Ureter (tissue), 1 donor: Measurements from ENCODE around the gene DLG2. TPM values are rescaled to one million over a fixed set of nuclear protein-coding genes. Genes with fewer than 3 reads are reported as not detected.

ENCODE experiments used
- DNase-seq: peaks from one replicate; pipeline ENCODE4 v3.0.0-alpha.2; 2020; ENCODE audit warnings: low spot score
- total RNA-seq: library from RNA; stranded (reverse); gene quantifications from one replicate; pipeline ENCODE4 v1.2.4, GENCODE V29; 2023
- donor health status: DM: yes; HTN: yes; CAD: no.

Gene DLG2
- total RNA-seq, 1 donor from 2014 or later = 19.5 TPM

DNA sequence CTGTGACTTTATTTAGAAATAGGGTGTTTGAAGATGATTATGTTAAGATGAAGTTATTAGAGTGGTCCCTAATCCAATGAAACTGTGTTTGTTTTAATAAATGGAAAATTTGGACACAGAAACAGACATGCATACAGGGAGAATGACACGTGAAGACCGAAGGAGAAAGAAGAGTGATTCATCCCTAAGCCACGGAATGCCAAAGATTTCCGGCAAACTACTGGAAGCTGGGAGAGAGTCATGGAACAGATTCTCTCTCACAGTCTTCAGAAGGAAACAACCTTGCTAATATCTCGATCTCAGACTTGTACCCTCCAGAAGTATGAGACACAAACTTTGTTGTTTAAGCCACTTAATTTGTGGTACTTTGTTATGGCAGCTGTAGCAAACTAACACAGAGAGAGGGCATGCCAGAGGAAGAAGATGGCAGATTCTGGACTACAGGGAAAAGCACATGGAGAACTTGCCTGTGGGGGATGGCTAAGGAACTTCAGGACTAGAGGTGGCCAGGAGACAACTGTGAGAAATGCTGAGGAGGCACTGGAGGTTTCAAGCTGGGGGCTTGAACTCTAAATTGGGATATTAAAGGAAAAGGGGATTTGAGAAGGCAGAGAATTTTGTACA, 1607.5 kb downstream of the DLG2 start:
- no peak for DNase-seq

DNA sequence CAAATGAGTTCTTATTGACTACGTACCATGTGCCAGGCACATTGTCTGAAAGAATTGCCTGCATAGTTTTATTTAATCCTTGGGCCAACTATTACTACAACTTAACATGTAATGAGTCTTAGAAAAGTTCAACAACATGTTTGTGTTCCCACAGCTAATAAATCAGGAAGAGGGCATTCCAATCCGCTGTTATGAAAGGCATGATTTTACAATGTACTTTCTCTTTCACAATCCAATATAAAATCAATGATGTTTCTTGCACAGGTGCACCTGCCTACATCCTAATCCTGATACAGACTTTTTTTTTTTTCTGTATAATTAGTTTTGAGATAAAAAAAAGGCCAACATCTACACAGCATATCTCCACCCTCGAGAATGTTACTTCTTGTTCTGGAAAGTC, 1612.6 kb downstream of the DLG2 start:
- no peak for DNase-seq

DNA sequence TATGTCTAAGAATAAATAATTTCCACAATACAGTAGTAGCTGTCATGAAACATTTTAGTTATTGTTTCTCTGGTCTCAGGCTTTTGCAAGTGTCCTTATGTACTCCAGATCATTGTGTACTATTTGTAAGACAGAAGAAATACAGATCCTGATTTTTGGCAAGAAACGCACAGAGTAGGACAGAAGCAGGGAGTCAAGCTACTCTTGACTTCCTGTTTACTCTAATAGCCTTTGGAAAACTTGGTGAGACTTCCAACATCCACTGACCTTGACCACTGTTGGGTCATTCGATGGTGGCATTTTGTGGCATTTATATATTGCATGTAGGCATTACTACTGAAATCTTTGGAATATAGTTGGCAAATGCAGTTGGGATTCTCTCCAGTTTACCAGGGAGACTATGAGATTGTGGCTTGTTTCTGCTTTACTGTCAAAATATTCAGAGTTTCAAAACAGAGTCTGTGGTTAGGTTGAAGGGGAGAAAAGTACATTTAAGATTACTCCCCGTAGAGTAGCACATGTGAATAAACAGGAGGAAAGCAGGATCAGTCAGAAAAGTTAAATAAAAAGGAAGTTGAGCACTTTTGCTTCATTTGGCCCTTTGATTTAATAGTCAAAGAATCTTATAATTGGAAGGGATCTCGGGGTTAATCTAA, 1614.8 kb downstream of the DLG2 start:
- no peak for DNase-seq

DNA sequence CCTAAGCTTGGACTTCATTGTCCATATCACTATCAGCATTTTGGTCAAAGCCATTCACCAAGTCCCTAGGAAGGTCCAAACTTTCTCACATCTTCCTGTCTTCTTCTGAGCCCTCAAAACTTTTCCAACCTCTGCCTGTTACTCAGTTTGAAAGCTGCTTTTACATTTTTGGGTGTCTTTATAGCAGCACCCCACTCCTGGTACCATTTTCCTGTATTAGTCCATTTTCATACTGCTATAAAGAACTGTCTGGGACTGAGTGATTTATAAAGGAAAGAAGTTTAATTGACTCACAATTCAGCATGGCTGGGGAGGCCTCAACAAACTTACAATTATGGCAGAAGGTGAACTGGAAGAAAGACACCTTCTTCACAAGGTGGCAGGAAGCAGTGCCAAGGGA, 1624.0 kb downstream of the DLG2 start:
- no peak for DNase-seq

DNA sequence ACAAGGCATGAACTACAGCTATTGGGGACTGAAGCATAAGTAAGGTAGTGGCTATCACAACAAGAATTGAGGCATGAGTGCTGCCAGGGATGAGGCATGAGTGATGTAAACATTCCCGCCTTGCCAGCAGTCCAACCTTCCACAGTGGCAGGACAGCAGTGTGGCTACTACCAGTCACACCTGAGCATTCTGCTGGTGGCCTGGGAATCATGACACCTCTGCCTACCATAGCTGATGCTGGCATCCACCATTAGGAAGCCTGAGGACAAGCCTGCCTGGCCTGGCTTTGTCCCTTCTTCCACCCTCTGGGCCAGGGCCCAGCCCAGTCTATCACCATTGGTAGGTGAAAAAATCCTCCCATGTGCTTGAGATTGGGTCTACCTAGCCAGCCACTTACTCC, 1628.2 kb downstream of the DLG2 start:
- DNase-seq = no peak

DNA sequence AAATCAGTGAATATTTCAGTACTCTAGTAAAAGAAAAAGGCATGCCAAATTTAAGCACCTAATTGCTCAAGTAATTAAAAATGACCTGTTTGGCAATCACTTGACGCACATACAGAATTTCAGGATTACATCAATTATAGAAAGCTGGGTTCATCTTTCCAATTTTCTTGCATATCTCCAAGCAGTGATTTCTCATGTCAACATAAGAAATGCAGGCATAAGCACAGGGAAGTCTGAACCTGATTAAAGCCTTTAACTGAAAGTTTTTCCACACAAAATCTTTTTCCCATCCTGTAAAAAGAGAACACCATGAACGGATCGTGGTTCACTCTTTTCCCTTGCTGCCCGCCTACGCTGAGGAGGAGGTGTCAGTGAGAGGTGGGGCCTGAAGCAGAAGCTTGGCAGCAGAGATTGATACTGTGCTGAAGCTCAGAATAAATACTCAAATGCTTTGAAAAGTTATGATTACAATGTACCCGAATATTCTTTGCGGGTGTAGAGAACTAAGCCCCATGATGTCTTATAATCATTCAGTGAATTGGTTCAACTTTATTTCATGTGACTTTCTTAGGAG, 1636.9 kb downstream of the DLG2 start:
- DNase-seq = no peak

DNA sequence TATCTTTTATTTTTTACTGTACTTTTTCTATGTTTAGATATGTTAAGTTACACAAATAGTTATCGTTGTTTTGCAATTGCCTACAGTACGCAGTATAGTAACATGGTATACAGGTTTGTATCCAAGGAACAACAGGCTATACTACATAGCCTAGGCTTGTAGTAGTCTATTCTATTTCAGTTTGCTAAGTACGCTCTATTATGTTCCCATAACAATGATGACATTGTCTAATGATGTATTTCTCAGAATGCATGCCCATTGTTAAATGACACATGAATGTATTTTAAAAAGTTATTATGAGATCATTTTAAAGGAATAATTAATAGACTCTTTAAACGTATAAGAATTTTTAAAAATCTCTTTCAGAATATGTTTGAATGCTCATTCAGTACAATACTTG, 1644.3 kb downstream of the DLG2 start:
- no peak for DNase-seq

DNA sequence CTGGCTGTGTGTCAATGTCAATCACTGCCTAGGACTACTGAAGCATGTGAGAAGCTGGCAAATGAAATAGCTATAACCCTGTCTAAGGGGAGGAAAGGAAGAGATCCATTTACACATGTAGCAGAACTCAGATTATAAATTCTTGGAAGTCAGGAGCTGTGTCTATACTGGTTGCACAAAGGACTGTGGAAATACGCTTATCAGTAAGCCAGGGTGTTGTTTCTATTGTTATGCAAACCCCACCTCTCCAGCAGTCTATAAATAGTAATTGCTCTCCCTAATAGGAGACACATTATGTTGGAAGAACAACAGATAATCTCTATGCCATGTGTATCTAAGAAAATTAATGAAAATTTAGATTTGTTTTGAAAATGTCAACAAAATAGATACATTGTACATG, 1647.6 kb downstream of the DLG2 start:
- no peak for DNase-seq

DNA sequence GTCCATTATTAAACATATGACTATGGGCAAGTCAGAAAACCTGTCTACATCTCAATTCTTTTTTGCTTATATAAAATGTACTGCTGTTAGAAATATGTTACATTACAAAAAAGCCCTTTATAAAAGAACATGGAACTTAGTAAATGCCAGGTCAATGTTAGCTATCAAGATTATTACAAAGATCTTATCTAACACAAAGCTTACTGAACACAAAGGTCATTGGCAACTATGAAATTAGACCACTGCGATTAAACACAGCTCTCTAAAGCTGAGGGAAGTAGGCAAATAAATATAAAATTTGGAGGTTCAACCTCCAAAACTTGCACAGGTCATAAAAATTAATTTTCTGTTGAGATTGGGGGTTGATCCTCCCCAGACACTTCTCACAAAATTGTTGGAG, 1648.2 kb downstream of the DLG2 start:
- no peak for DNase-seq

DNA sequence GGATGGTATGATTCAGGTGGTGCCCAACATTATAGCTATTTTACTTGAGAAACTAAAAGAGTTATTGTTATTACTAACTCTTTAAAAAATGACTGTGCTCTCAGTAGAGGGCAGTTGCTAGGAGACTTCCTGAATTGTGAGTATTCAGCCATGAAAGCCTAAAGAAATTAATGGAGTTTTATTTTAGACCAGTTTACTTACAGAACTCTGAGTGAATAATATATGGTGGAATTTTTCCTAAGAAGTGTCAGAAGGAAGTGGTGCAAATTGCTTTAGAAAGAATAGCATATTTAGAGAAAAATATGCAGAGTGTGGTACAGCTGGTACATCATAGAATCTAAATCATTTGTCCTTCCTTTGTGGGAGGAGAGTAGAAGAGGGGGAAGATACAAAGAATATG, 1651.1 kb downstream of the DLG2 start:
- no peak for DNase-seq

DNA sequence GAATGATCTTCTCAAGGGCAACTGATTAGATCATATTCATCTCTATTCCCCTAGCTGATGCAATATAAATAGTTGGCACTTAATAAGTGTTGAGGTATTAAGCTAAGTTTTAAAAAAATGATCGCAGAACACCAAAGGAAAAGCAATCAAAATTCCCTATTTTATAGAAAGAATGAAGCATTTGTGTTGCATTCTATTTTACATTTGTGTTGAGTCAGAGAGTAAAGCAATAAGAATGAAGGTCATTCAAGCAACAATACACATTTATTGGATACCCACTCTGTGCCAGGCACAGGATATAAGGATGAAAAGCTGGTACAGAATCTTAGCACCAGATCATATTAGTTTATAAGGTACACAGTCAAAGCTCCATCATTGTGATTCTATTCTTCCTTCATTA, 1654.6 kb downstream of the DLG2 start:
- no peak for DNase-seq

DNA sequence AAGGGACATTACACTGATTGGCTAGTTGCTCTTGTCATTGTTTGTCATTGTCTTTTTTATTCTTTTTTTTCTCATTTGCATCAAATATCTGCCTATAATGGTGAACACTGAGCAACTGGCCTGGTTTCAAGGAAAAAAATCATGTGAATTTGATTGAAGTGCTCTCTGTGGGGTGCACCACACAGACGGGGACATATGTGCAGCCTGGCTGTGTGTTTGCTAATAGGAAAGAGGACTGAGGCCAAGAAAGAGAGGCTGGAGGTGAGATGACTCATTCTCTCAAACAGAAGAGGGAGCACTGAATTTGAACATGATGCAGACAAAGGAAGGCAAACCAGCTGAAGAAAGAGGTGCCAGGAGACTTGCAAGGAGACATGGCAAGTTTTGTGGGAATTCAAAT, 1656.1 kb downstream of the DLG2 start:
- no peak for DNase-seq

DNA sequence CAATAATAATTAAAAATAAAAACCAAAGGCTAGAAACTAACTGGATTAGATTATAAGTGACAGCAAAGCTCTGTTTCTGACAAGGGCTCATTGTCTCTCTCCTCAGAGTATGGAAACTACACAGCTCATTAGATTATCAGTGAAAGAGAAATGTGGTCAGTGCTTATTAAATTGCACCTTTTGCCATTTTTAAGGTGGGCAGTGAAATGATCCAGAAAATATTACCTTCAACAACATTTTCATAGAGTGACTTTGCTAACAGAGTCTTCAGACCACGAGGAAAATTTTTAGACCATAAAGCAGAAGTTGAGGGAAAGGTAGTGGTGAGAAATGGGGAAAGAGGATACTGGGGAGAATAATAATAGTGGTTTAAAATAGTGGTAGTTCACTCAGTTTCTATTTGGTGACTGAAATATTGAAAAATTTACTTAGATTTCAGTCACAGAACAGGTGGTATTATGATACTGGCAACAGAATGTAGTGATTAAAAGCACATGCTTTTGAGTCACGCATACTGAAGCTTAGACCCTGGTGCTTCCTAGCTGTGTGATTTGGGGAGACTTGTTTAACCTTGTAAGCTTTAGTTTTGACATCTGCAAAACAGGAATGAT, 1657.0 kb downstream of the DLG2 start:
- DNase-seq = no peak

DNA sequence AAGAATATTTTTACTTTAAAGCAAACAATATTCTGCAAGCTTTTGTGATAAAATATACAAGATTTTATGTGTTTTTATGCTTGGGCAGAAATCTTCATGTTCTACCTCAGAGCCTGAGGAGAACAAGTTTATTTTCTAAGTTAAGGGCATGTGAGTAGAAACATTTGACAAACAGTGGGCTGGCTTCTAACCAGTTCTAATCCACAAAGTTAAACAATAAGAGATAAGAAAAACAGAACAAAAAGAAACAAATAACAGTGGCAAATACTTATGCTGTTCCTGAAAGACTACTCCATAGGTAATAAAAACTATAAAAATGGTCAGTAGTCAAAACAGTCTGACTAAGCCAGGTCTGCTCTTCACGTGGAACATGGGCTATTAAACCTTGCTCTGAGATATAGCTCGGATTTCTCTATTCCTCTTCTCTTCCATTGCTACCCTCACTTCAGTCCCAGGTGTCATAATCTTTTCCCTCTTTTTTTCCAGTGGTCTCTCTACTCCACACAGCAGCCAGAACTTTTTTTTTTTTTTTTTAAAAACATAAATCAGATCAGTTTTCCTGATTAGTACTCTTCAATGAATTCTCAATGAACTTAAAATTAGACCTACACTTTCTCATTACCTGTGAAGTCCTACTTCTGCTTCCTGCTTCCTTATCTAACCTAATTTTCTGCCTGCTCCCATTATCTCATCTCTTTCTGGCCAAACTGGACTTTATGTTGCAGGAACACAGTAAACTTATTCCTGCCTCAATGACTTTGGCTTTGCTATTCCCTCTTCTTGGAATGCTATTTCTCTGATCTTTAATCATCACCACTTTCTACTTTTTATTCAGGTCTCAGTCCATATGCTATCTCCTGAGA, 1669.9 kb downstream of the DLG2 start:
- no peak for DNase-seq

DNA sequence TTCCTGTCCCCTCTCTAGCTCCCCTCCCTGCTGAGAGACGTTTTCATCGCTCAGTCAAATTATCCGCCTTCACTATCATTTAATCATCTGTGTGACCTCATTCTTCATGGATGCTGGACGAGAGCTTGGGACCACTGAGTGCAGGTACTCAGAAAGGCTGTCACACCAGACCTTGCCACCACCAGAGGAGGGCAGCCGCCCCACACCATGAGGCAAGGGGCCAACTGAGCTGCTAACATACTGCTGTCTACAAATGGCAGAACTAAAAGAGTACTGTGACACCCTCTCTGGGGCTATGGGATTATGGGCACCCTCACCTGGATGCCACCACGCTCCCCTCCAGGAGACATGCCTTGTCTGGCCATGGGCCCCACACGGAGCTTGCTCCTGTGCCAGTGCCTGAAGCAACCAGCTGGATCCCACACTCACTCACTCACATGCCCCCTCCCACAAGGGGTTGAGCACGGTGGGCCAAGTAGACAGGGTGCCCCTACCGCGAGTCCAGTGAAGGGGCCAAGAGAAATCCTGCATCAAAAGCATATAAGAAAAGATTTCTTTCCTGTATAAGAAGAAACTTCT, 1670.9 kb downstream of the DLG2 start:
- no peak for DNase-seq

DNA sequence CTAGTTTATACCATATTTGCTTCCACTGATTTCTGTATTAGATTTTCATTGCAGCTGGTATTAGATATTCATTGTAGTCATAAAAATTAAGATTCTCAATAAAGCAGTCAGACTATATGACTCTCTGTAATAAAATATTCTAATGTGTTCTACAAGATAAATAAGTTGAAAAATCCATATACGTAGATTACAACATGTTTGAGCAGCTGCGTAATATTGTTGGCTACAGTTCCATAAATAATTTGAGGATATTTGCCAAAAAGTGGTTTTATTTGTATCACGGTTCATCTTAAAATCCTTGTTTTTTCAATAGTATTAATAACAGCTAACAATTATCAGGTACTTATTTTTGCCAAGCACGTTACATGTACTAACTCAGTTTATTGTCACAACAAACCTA, 1672.4 kb downstream of the DLG2 start:
- no peak for DNase-seq

DNA sequence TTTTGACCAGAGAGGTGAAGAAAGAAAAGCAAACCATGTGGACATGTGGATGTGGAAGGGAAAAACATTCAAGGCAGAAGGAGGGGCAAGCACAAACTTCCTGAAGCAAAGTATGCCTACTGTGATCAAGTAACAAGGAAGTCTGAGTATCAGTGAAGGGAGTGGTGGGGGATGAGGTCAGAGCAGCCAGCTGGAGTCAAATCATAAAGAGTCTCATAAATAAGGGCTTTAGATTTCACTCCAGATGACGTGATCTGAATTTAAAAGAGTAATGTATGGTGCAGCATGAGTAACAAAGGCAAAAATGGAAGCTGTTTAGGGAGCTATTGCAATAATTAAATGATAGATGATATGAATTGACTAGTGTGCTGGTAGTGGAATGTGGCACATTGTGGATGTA, 1675.6 kb downstream of the DLG2 start:
- DNase-seq = no peak

DNA sequence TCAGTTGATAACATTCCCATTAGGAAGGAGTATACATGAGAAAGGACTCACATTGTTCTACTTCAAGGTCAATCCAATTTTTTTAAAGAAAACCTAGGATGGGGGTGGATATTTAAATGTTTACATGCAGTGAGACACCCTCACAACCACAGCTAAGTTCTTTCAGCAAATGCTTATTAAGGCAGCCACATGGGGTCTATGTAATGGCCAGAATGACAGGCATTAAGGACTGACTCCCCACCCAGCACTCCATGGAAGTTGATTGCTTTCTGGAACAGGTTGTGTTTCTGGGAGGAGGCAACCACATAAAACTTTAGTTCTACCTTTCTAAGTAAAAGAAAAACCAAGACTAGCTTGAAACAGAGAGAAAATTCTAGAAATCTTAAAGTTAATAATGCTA, 1678.9 kb downstream of the DLG2 start:
- DNase-seq = no peak

DNA sequence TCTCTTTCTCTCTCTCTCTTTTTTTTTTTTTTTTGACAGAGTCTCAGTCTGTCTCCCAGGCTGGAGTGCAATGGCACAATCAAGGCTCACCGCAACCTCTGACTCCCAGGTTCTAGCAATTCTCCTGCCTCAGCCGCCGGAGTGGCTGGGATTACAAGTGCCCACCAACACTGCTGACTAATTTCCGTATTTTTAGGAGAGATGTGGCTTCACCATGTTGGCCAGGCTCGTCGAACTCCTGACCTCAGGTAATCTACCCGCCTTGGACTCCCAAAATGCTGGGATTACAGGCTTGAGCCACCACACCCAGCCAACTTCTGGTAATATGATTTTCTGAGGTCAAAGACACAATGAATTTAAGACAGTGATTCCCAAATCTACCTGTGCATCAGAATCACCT, 1681.2 kb downstream of the DLG2 start:
- DNase-seq = no peak

DNA sequence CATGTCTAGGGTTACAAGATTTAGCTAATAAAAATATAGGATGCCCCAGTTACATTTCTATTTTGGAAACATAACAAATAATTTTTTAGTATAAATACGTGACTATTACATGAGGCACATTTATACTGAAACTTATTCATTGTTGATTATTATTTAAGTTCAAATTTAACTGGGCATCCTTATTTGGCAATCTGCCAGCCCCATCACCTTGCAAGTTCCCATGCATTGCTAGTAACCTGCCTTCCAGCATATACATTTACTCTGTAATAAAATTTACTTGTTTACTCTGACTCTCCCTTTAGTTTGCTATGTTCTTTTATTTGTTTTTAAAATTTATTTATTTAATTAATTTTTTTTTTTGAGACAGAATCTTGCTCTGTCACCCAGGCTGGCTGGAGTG, 1686.1 kb downstream of the DLG2 start:
- no peak for DNase-seq

DNA sequence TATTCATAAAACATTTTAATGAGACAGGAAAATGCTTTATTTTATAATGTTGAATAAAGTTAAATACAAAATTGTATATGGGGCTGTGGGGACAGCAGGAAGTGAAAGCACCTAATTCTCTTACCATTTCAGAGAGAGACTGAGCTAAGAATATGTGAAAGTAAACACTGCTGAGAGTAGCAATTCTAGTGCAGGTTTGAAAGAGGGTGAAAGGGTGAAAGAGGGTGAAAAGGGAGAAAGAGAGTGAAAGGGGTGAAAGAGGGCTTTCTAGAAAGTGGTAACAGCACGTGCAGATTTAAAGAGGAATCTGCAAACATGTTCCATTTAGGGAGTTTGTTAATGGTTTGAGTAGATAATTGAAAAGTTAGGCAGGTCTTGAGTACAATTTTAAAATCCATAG, 1689.0 kb downstream of the DLG2 start:
- no peak for DNase-seq

DNA sequence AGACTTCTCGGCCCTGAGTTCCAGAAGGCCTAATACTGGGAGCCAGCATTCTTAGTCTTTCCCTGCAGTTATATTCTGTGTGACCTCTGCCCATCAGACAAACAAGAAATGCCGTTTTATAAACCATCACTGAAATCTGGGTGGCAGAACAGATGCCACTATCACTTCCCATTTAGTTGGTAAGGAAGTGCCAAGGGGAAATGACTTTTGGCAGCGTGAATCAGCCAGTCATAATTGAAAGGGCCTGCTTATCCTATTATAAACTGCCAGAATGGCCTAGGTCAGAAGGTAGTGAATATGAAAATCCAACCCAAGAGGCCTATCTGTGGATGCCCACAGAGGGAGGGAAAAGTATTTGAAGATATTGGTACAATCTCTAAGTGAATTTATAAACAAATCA, 1694.1 kb downstream of the DLG2 start:
- DNase-seq = no peak
